ENCODE measurements around the gene CCDC12.

CCDC12 gene

DNA sequence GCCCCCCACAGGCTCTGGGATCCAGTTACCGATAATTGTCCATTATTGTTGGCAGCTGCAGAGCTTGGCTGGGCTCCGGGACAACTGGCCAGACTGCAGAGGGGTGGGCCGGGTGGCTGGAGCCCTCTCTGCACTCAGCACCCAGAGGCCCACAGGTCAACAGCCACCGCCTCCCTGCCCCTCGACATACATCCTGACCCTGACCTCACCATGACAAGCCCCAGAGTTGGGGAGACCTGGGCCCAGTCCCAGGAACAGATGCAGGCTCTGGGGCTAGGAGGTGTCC lies 76.6 kb downstream of the CCDC12 start:
- no peak for DNase-seq (ENCODE audit: low read depth in 1 of 2, low spot score in 1 of 2)
- no peaks in the 10 kb centered on the region for H3K27me3 ChIP-seq (ENCODE audit: insufficient read depth, poor library complexity, severe bottlenecking)
- no peak overlapping the region for H3K27ac ChIP-seq (replicated peaks)
- no peak for TF ChIP-seq POLR2AphosphoS5 (IDR thresholded peaks at IDR 0.05; ENCODE audit: low read depth)
- TF ChIP-seq, protein P1, sequence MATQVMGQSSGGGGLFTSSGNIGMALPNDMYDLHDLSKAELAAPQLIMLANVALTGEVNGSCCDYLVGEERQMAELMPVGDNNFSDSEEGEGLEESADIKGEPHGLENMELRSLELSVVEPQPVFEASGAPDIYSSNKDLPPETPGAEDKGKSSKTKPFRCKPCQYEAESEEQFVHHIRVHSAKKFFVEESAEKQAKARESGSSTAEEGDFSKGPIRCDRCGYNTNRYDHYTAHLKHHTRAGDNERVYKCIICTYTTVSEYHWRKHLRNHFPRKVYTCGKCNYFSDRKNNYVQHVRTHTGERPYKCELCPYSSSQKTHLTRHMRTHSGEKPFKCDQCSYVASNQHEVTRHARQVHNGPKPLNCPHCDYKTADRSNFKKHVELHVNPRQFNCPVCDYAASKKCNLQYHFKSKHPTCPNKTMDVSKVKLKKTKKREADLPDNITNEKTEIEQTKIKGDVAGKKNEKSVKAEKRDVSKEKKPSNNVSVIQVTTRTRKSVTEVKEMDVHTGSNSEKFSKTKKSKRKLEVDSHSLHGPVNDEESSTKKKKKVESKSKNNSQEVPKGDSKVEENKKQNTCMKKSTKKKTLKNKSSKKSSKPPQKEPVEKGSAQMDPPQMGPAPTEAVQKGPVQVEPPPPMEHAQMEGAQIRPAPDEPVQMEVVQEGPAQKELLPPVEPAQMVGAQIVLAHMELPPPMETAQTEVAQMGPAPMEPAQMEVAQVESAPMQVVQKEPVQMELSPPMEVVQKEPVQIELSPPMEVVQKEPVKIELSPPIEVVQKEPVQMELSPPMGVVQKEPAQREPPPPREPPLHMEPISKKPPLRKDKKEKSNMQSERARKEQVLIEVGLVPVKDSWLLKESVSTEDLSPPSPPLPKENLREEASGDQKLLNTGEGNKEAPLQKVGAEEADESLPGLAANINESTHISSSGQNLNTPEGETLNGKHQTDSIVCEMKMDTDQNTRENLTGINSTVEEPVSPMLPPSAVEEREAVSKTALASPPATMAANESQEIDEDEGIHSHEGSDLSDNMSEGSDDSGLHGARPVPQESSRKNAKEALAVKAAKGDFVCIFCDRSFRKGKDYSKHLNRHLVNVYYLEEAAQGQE (IDR thresholded peaks at IDR 0.05; ENCODE audit: insufficient replicate concordance, low read depth): no peak
- TF ChIP-seq, protein P2, sequence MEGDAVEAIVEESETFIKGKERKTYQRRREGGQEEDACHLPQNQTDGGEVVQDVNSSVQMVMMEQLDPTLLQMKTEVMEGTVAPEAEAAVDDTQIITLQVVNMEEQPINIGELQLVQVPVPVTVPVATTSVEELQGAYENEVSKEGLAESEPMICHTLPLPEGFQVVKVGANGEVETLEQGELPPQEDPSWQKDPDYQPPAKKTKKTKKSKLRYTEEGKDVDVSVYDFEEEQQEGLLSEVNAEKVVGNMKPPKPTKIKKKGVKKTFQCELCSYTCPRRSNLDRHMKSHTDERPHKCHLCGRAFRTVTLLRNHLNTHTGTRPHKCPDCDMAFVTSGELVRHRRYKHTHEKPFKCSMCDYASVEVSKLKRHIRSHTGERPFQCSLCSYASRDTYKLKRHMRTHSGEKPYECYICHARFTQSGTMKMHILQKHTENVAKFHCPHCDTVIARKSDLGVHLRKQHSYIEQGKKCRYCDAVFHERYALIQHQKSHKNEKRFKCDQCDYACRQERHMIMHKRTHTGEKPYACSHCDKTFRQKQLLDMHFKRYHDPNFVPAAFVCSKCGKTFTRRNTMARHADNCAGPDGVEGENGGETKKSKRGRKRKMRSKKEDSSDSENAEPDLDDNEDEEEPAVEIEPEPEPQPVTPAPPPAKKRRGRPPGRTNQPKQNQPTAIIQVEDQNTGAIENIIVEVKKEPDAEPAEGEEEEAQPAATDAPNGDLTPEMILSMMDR (IDR thresholded peaks at IDR 0.05; ENCODE audit: insufficient read depth, low read length): no peak
- no peak for TF ChIP-seq GABPA (IDR thresholded peaks at IDR 0.05; ENCODE audit: low read depth)
- no peak for TF ChIP-seq SPI1 (IDR thresholded peaks at IDR 0.05; ENCODE audit: borderline replicate concordance, low read depth)
- no peak overlapping the region for H3K4me3 ChIP-seq (replicated peaks; ENCODE audit: insufficient read depth, low read length)

- no peak for TF ChIP-seq SPI1 (IDR thresholded peaks at IDR 0.05; ENCODE audit: borderline replicate concordance, low read depth)
- TF ChIP-seq GABPA (IDR thresholded peaks at IDR 0.05; ENCODE audit: low read depth): no peak
- TF ChIP-seq, protein P1 (IDR thresholded peaks at IDR 0.05; ENCODE audit: insufficient replicate concordance, low read depth): no peak
- TF ChIP-seq, protein P2 (IDR thresholded peaks at IDR 0.05; ENCODE audit: insufficient read depth, low read length): no peak
- no peak for TF ChIP-seq POLR2AphosphoS5 (IDR thresholded peaks at IDR 0.05; ENCODE audit: low read depth)
- no peak for DNase-seq (ENCODE audit: low read depth in 1 of 2, low spot score in 1 of 2)
- Histone ChIP-seq H3K4me3 (replicated peaks; ENCODE audit: insufficient read depth, low read length) (no peak overlapping the region), H3K27ac (replicated peaks) (no peak overlapping the region), H3K27me3 (ENCODE audit: insufficient read depth, poor library complexity, severe bottlenecking) (no peaks in the 10 kb centered on the region)
Observed at GRCh38 chr3:46899151-46900006, 77.2 kb downstream of the CCDC12 start.

GRCh38 chr3:46898321-46899150 lies 78.0 kb downstream of the CCDC12 start:
- TF ChIP-seq, protein P2 (IDR thresholded peaks at IDR 0.05; ENCODE audit: insufficient read depth, low read length): no peak
- TF ChIP-seq SPI1 (IDR thresholded peaks at IDR 0.05; ENCODE audit: borderline replicate concordance, low read depth) (no peak), GABPA (IDR thresholded peaks at IDR 0.05; ENCODE audit: low read depth) (no peak), POLR2AphosphoS5 (IDR thresholded peaks at IDR 0.05; ENCODE audit: low read depth) (no peak)
- TF ChIP-seq, protein P1 (IDR thresholded peaks at IDR 0.05; ENCODE audit: insufficient replicate concordance, low read depth): no peak
- H3K4me3 ChIP-seq (replicated peaks; ENCODE audit: insufficient read depth, low read length): no peak overlapping the region
- no peak overlapping the region for H3K27ac ChIP-seq (replicated peaks)
- DNase-seq (ENCODE audit: low read depth in 1 of 2, low spot score in 1 of 2): no peak
- peaks cover 5% of the 10 kb centered on the region for H3K27me3 ChIP-seq (ENCODE audit: insufficient read depth, poor library complexity, severe bottlenecking)

Data from HL-60 (cell line).